Non-pigmented ciliary epithelial cell (primary cell): Measurements from ENCODE around the gene DPF3.

ENCODE experiments used
- DNase-seq: peaks from one replicate; pipeline ENCODE4 v3.0.0-alpha.2; 2010; ENCODE audit warnings: low read depth

Gene DPF3

DNA sequence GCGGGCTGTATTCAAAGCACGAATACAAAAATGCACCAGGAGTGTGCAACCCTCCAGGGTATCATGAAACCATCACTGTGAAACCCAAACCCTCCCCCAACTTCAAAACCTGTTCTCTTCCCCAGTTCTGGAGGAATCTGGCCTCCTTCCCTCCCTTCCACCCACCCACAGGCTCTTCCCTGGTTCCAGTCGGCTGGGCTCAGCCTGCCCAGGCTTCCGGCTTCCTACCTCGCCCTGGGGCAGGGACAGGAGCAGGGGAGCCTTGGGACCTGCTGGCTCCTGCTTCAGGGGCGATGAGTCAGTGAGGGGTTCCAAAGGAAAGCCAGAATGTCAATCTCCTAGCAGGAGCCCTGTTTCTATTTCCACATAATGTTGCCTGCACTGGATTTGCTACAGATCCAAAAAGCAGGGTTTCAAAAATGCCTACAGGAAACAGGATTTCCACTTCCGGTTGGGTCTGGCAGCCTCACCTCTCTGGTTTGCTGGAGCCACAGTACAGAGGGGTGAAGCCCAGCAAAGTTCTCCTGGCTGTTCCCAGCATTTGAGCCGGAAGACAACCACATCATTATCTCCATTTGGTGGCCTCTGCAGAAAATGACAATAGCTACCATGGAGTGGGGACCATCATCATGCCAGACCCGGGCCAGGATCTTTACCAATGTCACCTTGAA, 278.3 kb downstream of the DPF3 start:
- no peak for DNase-seq

GRCh38 chr14:72614891-72615415, 278.9 kb downstream of the DPF3 start:
- DNase-seq, result no peak

DNA sequence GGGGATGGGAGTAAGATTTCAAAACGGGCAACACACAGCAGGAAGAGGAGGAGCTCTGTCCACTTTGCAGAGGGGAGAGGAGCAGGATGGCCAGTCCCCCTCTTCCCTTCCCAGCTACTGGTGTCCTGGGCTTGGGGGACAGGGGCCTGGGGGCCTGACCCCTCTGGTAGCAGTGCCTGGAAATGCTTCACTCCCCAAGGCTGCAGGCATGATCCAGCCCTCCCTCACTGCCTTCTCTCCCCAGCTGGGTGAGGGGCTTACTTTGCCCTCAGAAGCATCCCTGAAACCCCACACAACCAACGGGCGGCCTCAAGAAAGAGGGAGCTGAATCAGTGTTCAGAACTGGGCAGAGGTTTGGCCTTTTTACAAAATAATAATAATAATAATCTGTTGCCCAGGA, 279.5 kb downstream of the DPF3 start:
- no peak for DNase-seq

GRCh38 chr14:72613975-72614319, 280.0 kb downstream of the DPF3 start:
- no peak for DNase-seq

DNA sequence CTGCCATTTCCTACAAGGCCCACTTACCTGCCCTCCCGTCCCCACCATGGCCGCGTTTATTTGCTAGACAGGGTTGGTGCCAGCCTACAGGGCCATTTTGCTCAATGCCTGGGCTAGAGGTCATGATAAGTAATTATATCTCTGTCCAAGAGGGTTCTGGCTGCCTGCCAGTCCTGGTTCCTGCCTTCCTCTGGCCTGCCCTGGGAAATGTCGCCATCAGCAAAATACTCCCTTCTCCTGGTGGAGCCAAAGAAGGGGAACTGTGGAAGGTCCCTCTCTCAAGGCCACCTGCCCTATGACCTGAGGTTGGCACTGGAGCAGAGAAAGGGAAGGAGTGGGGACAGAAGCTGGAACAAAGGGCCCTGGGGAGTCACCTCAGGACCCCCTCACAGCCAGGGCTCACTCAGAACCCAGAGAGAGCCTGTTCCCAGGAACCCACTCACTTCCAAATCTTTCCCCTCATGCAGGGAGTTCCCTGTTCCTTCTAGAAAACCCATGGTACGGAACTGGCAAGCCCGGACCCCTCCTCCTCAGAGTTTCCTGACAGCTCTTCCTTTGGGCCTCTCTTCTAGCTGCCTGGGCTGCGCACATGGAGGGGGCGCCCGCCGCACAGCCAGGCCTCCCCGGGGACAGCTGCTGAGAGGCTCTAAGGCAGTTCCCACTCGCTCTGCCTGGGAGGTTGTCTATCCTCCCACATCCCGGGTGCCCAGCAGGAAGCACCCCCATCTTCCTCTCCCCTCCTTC, 280.5 kb downstream of the DPF3 start:
- no peak for DNase-seq

- DNase-seq, result no peak
These were observed 281.9 kb downstream of the DPF3 start for GRCh38 chr14:72612041-72612440.

DNA sequence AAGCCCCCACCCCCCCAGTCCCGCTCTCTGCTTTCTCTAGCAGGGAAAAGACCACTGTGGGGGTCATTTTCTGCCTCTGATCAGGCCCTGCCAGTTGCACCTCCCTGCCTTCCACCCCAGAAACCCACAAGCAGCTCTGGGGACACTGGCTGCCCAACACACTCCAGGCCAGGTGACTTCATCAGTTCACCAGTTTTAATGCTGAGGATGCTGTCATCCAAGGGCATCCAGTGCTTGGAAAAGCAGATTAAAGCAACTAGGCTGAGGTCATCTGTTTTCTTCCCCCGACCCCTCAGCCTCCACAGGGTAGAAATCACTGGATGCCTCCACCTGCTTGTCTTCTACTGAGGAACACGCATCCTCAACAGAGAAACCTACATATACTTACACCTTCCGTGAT, 282.4 kb downstream of the DPF3 start:
- no peak for DNase-seq

DNA sequence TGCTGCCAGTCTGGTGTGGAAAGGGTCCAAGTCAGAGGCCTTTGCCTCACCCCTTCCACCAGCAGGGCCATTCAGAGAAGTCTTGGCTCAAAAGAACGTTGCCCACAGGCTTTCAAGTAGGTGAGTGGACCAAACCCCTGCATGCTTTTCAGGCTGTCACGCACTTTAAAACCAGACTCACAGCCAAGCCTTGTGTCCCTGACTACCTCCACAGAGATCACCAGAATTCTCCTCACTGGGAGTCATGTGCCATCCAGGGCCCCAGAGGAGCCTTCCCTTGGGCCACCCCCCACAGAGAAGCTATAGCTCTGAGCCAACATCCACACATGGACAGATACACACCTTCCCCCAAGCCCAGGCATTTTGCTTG, 283.1 kb downstream of the DPF3 start:
- DNase-seq, result no peak

DNA sequence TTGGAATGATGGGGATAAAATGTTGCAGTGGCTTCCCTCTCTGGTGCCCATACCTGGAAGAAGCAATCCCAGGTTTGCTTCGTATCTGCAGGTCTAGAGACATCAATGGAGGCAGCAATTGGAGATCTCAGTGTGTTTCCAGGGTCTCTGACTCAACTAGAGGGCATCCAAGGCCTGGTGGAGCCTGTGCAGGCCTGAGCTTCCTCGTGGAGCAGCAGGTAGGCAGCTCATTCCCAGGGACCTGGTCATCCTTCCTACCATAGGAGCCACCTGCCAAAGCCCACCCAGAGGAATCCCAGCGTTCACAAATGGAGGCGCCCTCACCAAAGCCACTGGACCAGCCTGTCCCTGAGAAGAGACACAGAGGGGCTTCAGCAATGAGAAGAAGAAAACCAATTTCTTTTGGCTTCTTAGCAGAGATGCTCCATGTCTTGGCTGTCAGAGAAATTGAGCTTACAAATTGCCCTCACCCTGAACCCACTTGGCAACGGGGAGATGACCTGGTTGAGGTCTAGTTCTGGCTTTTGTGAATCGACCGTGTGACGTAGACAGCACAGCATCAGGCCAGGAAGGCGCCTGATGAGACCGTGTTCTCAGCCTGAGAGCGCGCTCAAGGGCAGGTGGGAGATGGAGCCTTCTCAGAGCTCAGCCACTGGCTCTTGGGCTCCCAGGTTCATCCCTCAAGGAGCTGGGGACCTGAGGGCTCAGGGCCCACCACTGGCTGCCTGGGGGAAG, 283.6 kb downstream of the DPF3 start:
- no peak for DNase-seq

DNA sequence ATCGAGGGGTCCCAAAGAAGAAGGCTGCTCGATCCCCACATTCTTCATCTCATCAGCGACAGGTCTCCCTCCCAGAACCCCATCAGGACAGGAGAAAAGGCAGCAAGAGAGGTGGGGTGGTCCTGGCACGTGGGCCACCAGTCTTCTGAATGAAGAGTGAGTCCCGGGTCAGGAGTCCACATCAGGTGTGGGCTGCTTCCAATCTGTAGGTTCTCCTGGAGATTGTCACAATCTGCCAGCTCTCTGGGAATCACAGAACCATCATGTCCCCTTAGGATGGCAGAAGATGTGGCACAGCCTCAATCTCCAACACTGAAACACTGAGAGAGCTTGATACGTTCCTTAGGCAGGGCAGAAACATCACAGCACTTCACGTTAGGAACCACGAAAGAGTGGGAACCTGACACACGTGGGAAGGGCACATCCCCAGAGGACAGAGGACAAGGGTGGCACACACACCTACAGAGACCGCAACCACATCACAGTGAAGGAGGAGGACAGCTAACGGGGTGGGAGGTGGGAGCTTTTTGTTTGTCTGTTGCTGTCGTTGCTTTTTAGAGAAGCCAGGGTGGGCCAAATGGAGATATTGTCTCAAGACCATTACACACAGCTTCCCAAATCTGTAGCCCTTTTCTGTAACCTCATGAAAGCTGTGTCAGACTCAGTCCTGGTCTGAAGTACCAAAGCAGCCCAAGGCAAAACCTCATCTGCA, 284.5 kb downstream of the DPF3 start:
- no peak for DNase-seq

- peak; percentile 87 for DNase-seq
These were observed 285.3 kb downstream of the DPF3 start for GRCh38 chr14:72608391-72609204.

GRCh38 chr14:72607386-72608130, 286.3 kb downstream of the DPF3 start:
- no peak for DNase-seq

DNA sequence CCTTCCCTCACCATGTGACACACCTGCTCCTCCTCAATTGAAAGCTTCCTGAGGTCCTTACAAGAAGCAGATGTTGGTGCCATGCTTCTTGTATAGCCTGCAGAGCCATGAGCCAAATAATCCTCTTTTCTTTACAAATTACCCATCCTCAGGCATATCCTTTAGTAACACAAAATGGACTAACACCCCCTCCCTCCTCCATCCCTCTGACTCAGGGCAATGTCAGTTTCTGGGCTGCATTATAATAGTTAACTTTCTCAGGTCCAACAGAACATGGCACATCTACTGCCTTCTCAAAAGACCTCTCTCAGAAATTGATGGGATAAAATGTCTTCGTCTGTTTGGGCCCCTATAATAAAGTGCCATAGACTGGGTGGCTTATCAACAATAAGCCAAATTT, 287.0 kb downstream of the DPF3 start:
- DNase-seq, result no peak

DNA sequence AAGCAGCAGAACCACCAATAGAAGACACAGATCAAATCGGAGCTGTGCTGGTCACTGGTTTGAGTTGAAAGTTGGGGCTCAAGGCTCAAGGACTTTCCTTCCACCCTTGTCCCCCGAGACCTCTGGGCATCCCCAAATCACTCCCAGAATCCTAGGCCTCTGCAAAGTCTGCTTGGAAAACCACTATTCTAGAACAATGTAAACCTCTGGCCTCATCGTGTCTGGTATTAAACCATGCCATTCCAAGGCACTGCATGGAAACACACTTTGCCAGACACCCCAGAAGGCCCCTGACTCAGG, 288.0 kb downstream of the DPF3 start:
- DNase-seq, result no peak

DNA sequence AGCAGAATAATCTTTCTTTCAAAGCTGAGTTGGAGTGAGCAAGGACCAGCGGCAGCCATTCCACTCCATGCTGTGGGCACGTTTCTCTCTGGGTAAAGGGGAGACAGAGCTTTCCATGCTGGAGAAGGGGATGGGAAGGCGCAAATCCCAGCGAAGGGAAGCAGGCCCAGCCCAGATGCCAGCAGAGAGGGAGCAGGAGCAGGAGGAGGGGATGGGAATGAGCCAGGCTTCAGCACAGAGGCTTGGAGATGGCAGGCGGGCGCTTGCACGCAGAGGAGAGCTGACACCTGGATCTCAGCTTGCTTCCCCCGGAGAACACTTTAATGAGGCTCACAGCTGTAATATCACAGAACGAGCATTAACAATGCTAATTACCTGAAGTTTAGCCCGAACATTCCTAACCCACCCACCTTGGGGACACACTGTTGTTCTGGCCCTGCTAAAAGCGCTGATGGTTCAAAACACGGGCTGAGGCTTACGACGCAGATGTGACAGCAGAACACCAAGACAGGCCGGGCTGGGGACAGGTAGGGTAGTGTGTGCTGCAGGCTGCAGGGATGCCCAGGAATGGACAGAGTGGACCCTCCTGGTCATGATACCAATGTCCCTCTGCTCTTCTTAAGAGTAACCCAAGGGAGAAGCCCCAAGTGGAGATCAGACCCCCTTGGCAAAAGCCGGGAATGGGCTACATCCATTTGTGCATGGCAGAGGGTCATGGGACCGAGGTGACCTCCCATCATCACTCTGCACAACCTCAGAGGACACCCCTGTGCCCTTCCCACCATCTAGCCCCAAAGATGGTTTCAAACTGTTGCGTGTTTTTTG, 288.6 kb downstream of the DPF3 start:
- no peak for DNase-seq

DNA sequence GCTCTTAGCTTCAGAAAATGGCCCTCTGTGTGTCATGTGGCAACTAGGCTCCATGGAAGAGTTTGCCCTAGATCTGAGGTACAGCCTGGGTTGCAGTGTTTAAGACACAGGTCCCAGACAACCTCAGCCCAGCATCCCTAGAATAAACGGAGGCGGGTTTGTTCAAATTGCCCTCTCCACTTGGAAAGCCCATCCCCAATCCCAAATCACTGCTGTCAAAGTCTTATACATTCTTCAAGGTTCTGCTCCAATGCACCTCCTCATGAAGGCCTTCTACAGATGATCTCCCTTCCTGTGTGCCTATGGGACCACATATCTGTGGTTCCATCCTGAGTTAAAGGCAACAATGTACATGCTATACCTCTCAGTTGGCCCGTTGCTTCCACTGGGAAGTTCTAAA, 289.8 kb downstream of the DPF3 start:
- no peak for DNase-seq

GRCh38 chr14:72603639-72604038, 290.3 kb downstream of the DPF3 start:
- DNase-seq, result no peak

DNA sequence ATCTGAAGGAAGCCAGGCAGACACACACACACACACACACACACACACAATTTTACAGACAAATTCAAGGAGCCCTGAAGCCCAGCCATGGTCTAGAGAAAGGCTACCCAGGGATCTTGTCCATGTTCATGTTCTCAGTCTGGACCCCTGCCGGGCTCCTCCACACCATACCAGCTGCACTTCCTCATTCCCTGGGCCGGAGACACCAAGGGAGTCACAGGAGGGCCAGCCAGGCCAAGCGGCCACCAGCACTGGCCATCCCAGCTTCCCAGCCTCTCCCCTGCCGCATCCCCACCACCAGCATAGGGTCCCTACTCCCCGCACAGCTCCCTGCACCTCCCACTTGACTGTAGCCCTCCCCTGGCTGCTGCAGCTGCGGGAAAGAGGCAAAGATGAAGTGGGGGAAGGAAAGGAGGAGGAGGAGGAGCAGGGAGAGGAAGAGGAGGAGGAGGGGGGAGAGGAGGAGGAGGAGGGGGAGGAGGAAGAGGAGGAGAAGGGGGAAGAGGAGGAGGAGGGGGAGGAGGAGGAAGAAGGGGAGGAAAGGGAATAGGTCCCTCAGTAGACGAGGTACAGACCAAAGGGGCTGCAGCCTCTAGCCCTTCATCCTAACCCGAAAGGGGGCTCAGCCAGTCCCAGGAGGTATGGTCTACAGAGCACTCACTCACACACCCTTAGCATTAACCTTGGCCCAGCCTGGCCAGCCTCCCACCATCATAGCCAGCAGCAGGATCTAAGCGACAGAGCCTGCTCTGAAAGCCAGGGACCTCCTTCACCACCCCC, 293.2 kb downstream of the DPF3 start:
- DNase-seq, result no peak
